Mesothelial cell of epicardium (in vitro differentiated cells): Measurements from ENCODE around the gene IRGC. TPM values are rescaled to one million over a fixed set of nuclear protein-coding genes. Genes with fewer than 3 reads are reported as not detected.

ENCODE experiments used
- DNase-seq, 2 experiments: peaks; one replicate each; pipeline ENCODE4 v3.0.0; 2021; ENCODE audit warnings: low spot score in 2 of 2; ENCODE audit not compliant: unreplicated experiment in 2 of 2
- H3K27ac Mint-ChIP-seq: 2 replicates; pipeline ENCODE4 v1.8.0; 2021; ENCODE audit warnings: mixed read lengths
- H3K27me3 Mint-ChIP-seq: 2 replicates; pipeline ENCODE4 v1.8.0; 2021; ENCODE audit warnings: low read depth, mixed read lengths
- H3K36me3 Mint-ChIP-seq: 2 replicates; pipeline ENCODE4 v1.8.0; 2021; ENCODE audit warnings: mixed read lengths
- H3K4me1 Mint-ChIP-seq: 2 replicates; pipeline ENCODE4 v1.8.0; 2021; ENCODE audit warnings: mixed read lengths
- H3K4me3 Mint-ChIP-seq: 2 replicates; pipeline ENCODE4 v1.8.0; 2021; ENCODE audit warnings: mild to moderate bottlenecking, moderate library complexity, mixed read lengths
- H3K9me3 Mint-ChIP-seq: 2 replicates; pipeline ENCODE4 v1.8.0; 2021; ENCODE audit warnings: mixed read lengths
- total RNA-seq: library from RNA; stranded (reverse); gene quantifications from 3 replicates; pipeline ENCODE4 v1.2.1, GENCODE V29; 2021
- TF ChIP-seq, protein P1 (sequence below): fragments of 200-600 bp; sonication (generic); IDR thresholded peaks from one replicate; pipeline ENCODE4 v1.5.0; 2021; ENCODE audit warnings: antibody characterized with exemption; ENCODE audit not compliant: unreplicated experiment

The IRGC gene
- total RNA-seq, 1 donor from 2014 or later: not detected

DNA sequence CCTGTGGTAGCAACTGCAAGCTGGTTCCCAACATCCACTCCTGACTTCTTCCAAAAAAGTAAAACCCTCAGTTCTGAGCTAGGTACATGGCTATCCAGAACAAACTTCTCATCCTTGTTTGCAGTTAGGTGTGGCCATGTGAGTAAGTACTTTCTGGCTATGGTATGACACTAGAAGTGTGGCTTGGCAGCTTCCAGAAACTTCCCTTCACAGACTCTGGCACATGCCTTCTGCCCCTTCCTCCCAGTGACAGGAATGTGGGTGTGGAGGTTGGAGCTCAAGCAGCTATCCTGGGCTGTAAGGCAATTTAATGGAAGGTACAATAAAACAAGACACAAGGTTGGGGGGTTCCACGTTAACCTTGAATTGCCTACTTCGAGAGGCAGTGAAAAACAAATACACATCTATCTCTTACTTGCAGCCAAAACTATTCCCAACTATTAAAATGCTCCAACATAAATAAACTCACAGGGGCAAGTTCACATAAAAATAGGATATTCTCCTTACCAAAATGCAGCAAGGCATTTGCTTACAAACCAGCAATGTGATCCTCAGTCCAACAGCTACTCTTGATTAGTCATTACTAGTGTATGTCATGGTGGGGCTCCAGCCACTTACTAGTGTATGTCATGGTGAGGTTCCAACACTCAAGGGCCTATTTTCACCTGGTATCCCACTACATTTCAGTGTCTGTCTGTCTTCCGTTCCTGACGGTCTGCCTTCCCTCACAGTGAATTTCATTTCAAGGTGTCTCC, 35.8 kb downstream of the IRGC start:
- no peak for DNase-seq
- no peaks in the 10 kb centered on the region for H3K9me3 Mint-ChIP-seq
- no peak overlapping the region for H3K4me3 Mint-ChIP-seq
- TF ChIP-seq, protein P1, sequence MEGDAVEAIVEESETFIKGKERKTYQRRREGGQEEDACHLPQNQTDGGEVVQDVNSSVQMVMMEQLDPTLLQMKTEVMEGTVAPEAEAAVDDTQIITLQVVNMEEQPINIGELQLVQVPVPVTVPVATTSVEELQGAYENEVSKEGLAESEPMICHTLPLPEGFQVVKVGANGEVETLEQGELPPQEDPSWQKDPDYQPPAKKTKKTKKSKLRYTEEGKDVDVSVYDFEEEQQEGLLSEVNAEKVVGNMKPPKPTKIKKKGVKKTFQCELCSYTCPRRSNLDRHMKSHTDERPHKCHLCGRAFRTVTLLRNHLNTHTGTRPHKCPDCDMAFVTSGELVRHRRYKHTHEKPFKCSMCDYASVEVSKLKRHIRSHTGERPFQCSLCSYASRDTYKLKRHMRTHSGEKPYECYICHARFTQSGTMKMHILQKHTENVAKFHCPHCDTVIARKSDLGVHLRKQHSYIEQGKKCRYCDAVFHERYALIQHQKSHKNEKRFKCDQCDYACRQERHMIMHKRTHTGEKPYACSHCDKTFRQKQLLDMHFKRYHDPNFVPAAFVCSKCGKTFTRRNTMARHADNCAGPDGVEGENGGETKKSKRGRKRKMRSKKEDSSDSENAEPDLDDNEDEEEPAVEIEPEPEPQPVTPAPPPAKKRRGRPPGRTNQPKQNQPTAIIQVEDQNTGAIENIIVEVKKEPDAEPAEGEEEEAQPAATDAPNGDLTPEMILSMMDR: no peak
- no peak overlapping the region for H3K27ac Mint-ChIP-seq
- H3K36me3 Mint-ChIP-seq: peaks cover 28% of the 10 kb centered on the region
- H3K27me3 Mint-ChIP-seq: no peaks in the 10 kb centered on the region
- H3K4me1 Mint-ChIP-seq: peaks cover 26% of the 10 kb centered on the region

DNA sequence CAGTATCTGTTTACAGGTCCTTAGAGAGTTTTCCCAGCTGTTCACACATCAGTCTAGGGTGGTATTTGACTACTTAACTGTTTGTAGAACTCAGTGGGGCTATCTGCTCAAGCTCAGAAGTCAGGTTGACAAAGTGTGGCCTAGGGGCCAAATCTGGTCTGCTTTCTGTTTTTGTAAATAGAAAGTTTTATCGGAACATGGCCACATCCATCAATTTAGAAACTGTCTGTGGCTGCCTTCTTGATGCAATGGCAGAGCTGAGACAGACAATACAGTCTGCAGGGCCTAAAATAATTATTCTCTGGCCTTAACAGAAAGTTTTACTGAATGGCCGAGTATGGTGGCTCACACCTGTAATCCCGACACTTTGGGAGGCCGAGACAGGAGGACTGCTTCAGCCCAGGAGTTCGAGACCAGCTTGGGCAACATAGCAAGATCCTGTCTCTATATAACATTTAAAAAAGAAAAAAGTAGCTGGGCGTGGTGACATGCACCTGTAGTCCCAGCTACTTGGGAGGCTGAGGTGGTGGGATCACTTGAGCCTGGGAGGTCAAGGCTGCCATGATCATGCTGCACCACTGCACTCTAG, 36.5 kb downstream of the IRGC start:
- DNase-seq: no peak
- Mint-ChIP-seq H3K4me3 (no peak overlapping the region), H3K9me3 (no peaks in the 10 kb centered on the region), H3K36me3 (peaks cover 25% of the 10 kb centered on the region), H3K27me3 (no peaks in the 10 kb centered on the region), H3K27ac (no peak overlapping the region), H3K4me1 (peaks cover 26% of the 10 kb centered on the region)
- TF ChIP-seq, protein P1: no peak

DNA sequence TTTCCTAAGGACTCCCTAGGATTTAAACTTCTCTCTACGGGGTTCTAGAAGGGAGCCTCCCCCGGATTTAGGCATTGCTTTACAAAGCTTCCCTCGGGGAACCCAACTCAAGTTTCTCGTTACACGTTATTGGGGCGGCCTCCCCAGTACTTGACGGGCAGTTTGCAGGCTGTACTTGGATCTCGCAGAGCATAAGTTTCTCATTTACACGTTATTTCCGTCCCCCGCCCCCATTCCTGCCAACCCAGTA, 38.3 kb downstream of the IRGC start:
- H3K4me1 Mint-ChIP-seq: peaks cover 28% of the 10 kb centered on the region
- peaks cover 17% of the 10 kb centered on the region for H3K36me3 Mint-ChIP-seq
- peak overlapping the region; percentile 95 for H3K27ac Mint-ChIP-seq

DNA sequence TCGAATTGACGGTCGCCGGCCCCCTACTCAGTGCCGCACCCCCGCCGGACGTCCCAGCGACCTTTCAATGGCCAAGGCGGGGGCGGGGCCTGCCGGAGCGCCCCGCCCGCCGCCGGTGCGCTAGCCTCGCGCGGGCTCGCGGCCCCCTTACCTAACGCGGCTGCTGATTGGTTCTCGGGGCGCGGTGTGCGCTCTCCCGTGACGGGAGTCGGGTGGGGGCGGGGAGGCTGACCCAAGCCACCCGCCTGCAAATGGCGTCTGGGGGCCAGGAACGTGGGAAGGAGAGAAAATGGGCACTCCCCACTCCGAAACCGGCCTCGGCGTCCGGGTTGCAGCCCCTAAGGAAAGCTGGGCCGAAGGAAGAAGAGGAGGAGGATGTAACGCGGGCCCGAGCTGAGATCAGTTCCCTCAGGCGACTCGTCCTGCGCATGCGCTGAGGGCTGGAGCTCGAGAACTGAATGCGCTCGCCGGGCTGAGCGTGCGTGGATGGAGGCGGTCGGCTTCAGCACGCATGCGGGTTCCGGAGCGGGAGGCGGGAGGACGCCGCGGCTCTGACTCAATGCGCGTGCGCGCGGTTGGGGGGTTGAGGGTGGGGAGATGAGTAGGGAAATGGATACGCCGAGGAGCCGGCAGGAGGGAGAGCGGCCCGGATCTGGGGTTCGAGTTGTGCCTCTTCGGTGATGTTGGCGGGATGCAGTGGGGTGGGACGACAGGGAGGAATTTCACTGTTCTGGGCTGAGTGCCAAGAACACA, 38.8 kb downstream of the IRGC start, which contains the start of gene SMG9:
Gene SMG9 (minus strand): TSS at position 460 of the 753 bp plus-strand sequence. CDS start 4,221 bp downstream, outside the sequence.
- H3K27ac Mint-ChIP-seq: peak within 1 kb of the TSS; percentile 100
- peak; percentile 98 to 99 for DNase-seq
- H3K4me3 Mint-ChIP-seq: peak within 1 kb of the TSS; percentile 94
- peaks cover 33% of the 10 kb centered on the region for H3K4me1 Mint-ChIP-seq
- H3K9me3 Mint-ChIP-seq: no peaks in the 10 kb centered on the region
- TF ChIP-seq, protein P1: no peak
- no peaks in the 10 kb centered on the region for H3K27me3 Mint-ChIP-seq
- peaks cover 16% of the 10 kb centered on the region for H3K36me3 Mint-ChIP-seq

More for the DNA sequence above, 38.3 kb downstream of the IRGC start:
- no peak for DNase-seq
- H3K27me3 Mint-ChIP-seq: no peaks in the 10 kb centered on the region
- no peaks in the 10 kb centered on the region for H3K9me3 Mint-ChIP-seq
- TF ChIP-seq, protein P1: no peak
- peak overlapping the region; percentile 94 for H3K4me3 Mint-ChIP-seq

DNA sequence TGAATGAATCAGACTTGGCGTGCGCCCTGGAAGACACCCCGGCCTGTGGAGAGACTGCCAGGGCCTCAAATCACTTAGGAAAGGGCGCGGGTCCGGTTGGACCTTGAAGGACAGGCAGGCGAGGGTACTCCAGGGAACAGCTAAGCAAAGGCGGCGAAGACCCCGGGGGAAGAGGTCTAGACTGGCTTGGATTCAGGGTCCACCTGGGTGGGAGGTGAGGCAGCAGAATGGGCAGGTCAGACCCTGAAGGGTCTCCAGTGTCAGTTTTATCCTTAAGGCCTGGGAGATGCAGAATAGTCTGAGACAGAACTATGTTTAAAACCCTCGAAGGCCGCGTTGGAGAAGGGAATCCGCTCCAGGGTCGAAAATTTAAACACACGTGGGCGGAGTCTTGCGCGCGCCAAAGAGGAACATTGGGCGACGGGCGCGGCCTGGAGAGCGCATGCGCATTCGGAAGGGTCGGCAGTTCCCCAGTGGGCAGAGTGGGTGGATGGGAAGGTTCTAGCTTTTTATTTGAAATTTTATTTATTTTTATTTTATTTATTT, 39.5 kb downstream of the IRGC start:
- peak; percentile 69 to 84 for DNase-seq
- Mint-ChIP-seq H3K27ac (peak overlapping the region; percentile 100), H3K27me3 (no peaks in the 10 kb centered on the region), H3K9me3 (no peaks in the 10 kb centered on the region), H3K4me1 (peaks cover 33% of the 10 kb centered on the region), H3K36me3 (peaks cover 12% of the 10 kb centered on the region), H3K4me3 (peak overlapping the region; percentile 94)
- TF ChIP-seq, protein P1: no peak
